Measurements from ENCODE around the gene AADACL2.

AADACL2 gene

GRCh38 chr3:151733613-151734012 lies at the start of gene AADACL2:
Gene AADACL2 (plus strand): TSS chr3:151733927. CDS start chr3:151734036, 109 bp downstream.
- TF ChIP-seq CTCF (IDR thresholded peaks at IDR 0.05) = no peak
- H3K4me3 ChIP-seq = no peak within 1 kb of the TSS
- DNase-seq (ENCODE audit: low spot score) = no peak
- no peak within 1 kb of the TSS for H3K27ac ChIP-seq

- TF ChIP-seq CTCF (IDR thresholded peaks at IDR 0.05) = no peak
- no peak for DNase-seq (ENCODE audit: low spot score)
- Histone ChIP-seq H3K4me3 (no peak overlapping the region), H3K27ac (no peak overlapping the region)
Observed at GRCh38 chr3:151684094-151684493, 49.6 kb upstream of the AADACL2 start.

- no peak for TF ChIP-seq CTCF (IDR thresholded peaks at IDR 0.05)
- Histone ChIP-seq H3K27ac (no peak overlapping the region), H3K4me3 (no peak overlapping the region)
- no peak for DNase-seq (ENCODE audit: low spot score)
Observed at GRCh38 chr3:151686257-151686656, 47.5 kb upstream of the AADACL2 start.

- Histone ChIP-seq H3K4me3 (no peak overlapping the region), H3K27ac (no peak overlapping the region)
- no peak for TF ChIP-seq CTCF (IDR thresholded peaks at IDR 0.05)
- DNase-seq (ENCODE audit: low spot score) = no peak
Observed at GRCh38 chr3:151687076-151687475, 46.7 kb upstream of the AADACL2 start.

- no peak overlapping the region for H3K4me3 ChIP-seq
Observed at GRCh38 chr3:151688571-151688970, 45.2 kb upstream of the AADACL2 start.

GRCh38 chr3:151690645-151691044 lies 43.1 kb upstream of the AADACL2 start:
- TF ChIP-seq CTCF (IDR thresholded peaks at IDR 0.05) = no peak
- DNase-seq (ENCODE audit: low spot score) = no peak
- Histone ChIP-seq H3K27ac (no peak overlapping the region), H3K4me3 (no peak overlapping the region)

More at GRCh38 chr3:151688571-151688970, 45.2 kb upstream of the AADACL2 start:
- no peak overlapping the region for H3K27ac ChIP-seq
- no peak for DNase-seq (ENCODE audit: low spot score)
- TF ChIP-seq CTCF (IDR thresholded peaks at IDR 0.05) = no peak

GRCh38 chr3:151697496-151697895 lies 36.2 kb upstream of the AADACL2 start:
- DNase-seq (ENCODE audit: low spot score) = no peak
- Histone ChIP-seq H3K27ac (no peak overlapping the region), H3K4me3 (no peak overlapping the region)
- no peak for TF ChIP-seq CTCF (IDR thresholded peaks at IDR 0.05)
